Measurements from ENCODE around the gene SH3TC2.

SH3TC2 gene

DNA sequence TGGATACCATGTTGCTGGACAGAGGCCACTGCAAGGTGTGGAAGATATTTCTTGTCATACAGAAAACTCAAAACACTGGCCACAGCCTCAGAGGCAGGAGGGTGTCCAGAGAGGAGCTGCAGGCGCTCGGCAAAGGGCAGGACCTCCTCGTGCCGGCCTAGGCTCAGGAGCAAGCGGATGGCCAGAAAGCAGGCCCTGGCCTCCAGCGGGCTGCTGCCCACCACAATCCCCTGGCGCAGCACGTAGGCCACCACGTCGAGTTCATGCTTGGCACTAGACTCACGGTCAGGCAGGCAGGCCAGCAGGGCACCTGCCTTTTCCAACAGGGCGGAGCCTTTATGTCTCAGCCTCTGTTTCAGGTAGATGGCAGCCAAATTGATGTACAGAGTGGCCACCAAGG, 35.2 kb downstream of the SH3TC2 start:
- no peak for DNase-seq

DNA sequence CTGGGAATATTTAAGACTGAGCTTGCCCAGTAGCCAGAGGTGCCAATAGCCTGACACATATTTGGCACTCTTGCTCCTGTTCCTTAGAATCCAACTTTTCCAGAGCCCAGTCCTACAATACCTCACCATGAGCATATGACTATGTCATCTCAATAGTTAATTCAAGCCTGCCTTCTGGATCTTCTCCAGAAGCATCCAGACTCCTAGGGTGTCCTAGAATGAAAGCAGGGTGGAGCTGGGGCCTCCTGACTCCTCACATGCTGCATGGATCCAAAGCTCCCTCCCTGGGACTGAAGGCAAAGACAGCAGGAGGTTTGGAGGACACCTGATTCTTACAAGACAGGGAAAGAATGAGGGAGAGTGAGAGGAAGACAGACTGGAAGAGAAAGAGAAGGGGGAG, 37.9 kb downstream of the SH3TC2 start:
- DNase-seq: no peak

DNA sequence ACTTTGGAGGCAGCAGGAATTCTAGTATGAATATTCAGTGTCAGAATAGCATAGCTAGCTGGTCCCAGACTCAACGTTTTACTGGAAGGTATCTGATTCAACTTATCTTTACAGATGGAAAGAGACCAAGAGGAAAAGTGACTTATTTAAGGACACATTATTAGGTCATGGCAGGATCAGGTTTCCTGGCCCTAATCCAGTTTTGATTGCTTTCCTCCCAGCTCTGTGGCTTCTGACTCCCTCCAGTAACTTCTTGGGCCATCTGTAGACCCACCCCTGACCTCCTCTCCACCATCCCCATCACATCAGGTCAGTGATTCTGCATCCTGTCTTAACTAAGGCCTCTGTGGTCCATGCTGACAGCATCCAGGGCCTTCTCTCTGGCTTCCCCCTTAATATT, 38.4 kb downstream of the SH3TC2 start:
- DNase-seq: no peak

DNA sequence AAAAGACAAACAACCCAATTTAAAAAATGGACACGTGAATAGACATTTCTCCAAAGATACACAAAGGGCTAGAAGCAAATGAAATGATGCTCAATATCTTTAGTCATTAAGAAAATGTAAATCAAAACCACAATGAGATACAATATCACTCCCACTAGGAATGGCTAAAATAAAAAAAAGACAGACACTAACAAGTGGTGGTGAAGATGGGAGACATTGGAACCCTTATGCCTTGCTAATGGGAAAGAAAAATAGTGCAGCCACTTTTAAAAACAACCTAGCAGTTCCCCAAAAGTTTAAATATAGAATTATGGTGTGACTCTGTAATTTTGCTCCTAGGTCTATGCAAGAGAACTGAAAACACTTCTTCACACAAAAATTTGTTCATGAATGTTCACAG, 40.7 kb downstream of the SH3TC2 start:
- no peak for DNase-seq

DNA sequence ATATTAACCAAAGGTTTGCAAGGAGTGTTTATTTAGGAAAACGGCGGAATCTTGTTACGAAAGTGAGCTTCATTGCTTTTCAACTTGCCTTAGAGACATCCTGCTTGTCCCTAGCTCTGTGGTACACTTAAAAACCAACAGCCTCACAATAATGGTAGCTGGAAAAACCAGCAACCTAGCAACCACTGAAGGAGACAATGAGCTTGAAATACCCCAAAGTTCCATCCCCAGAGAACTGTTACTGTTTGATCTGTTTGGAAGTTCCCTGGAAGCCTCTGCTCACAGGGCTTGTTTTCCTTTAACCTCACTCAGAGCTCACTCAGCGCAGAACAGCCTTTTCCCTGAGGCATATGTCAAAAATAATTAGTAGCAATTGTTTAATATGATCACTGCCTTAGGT, 43.2 kb downstream of the SH3TC2 start:
- DNase-seq: peak; percentile 59

DNA sequence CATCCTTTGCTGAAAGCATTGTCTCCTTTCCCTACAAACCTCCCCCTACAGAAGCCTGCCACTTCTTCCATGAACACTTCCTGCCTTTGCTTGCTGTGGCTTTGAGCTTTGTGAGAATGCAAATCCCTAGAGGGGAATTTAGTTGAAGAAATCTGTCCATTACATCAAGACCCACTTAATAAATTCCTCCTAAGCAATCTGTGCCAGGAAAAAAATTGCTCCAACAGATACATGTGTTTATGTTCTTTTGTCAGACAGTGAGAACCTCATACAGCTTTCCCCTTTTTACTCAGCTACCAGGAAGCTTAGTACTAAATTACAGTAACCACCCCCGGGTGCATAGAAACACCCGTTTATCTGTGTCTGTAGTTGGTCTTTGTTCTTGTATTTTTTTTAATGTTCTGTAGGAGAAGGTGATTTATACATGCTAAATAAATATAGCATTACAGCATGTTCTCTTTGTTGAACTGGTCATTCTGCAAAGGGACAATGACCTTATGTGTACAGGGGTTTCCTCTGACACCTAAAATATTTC, 43.9 kb downstream of the SH3TC2 start:
- DNase-seq: no peak

DNA sequence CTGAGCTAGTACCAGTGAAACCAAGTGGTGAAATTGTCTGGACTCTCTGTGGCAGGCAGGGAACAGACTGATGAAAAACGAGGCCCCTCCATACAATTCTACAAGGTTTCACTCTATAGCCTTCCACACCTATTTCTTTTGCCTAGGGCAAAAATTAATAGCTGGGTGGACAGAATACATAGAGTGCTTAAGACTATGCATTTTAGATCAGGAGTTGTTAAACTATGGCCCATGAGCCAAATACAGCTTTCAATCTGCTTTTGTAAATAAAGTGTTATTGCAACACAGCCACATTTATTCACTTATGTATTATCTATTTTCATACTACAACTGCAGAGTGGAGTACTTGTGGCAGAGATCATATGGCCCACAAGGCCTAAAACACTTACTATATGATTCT, 45.2 kb downstream of the SH3TC2 start:
- DNase-seq: no peak

DNA sequence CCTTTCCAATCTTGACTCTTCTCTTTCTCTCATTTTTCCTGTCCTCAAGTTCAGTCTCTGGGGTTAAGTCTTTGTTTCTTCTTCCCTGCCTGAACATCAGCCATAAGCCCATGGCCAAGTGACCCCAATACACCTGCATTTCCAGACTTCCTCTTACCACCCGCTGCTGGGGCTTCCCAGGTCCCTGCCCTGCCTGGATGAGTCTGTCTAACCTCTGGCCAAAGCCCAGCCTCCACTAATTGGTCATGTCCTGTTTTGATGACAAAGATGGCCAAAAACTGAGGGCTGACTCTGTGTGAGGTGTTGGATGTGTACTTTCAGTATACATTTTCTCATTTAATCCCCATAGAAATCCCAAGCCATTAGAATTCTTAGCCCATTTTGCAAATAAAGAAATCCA, 47.3 kb downstream of the SH3TC2 start:
- DNase-seq: no peak

DNA sequence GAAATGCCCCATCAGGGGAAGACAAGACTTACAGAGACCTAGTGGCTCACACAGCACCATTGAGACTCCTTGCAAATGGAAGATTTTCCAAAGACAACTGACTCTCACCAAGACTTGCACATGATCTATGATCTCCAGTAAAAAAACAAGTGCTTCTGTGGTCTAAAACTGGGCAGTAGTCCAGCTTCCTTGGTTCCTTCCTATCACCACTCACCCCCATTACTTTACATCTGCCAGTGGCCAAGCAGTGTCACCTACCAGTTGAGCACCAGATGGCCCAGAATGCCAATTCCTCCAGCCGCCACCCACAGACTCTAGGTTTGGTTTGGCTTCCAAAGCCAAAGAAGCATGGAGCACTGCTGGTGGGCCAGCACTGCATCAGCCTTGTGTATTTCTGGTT, 47.7 kb downstream of the SH3TC2 start:
- DNase-seq: no peak

DNA sequence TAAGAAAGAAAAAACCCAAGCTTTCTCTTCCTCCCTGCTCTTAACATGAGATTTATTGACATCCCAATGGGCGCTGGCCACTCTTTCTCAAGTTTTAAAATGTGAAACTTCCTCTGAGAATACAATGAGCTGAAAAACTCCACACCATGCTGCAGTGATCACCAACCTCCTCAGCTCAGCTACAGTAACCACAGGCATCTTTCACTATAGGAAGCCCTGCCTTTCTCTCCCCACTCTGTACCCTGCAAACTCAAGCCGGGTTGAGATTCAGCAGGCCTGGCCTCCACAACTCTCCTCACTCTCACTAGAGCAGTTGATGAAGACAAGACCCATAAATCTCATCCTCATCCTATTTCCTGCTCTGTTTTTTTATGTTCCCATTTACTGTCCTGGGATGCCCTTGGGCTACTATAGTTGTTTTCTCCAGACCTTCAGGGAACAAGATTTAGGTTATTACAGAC, 48.3 kb downstream of the SH3TC2 start:
- no peak for DNase-seq

DNA sequence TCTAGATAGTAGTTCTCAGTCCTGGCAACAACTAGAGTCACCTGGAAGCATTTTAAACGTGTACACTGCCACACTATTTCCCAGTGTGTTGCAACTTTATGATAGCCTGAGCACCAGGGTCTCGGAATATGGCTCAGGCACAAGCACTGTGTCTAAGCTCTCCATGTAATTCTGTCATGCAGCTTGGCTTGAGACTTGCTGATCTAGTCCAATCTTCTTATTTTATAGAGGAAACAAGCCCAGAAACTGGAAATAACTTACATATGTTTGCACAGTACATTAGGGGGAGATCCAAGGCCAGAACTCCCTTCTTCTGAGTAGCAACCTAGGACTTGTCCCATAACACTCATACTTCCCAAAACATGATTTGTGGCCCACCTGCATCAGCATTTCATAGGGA, 49.1 kb downstream of the SH3TC2 start:
- DNase-seq: no peak

DNA sequence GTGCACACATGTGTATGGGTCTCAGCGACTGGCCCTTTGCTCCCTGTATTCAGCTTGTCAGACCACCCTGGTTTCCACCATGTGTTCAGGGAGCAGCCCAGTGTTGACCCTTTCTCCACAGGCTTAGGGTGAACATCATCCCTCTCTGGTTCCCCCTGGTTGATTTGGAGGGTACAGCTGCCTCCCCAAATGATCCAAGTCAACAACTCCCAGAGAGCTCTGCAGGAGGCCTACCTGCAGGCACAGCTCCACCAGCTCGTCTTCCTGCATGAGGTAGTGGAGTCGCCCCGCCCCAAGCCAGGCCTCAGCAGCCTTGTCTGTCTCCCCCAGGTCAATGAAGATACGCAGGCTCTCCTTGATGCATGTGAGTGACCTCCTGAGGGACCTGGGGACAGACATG, 50.5 kb downstream of the SH3TC2 start:
- DNase-seq: no peak

DNA sequence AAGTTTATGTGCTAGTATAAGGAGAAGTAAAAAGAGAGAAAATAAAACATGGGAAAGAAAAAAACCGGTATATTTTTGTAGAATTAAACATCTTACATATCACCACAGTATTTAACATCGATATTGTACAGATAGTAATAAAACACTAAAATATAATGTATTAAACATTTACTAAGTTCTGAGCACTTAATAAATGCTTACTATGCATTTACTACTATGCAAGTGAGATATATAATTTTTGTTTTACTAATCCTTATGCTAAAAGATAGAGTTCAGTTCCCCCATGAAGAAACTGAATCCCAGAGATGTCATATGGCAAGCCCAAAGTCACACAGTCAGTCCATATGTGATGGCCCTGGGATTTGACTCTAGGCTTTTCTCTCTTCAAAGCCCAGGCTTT, 51.1 kb downstream of the SH3TC2 start:
- DNase-seq: no peak

DNA sequence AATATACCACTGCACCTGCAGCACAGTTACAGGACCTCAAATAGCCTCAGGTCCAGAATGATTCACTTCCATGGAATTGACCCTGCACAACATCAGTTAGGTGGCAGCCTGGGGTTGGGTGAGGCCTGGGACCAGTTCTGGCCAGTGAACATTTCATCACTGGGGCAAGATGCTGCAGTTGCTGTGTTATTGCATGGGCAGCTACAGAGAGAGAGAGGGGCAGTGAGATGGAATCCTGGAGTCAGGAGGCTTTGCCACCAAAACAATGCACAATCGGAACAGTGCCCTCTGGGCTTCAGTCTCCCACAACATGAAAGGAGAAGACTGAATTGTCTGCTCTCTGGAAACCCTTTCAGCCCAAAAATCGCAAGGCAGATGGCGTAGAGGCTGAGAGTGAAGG, 51.8 kb downstream of the SH3TC2 start:
- no peak for DNase-seq

DNA sequence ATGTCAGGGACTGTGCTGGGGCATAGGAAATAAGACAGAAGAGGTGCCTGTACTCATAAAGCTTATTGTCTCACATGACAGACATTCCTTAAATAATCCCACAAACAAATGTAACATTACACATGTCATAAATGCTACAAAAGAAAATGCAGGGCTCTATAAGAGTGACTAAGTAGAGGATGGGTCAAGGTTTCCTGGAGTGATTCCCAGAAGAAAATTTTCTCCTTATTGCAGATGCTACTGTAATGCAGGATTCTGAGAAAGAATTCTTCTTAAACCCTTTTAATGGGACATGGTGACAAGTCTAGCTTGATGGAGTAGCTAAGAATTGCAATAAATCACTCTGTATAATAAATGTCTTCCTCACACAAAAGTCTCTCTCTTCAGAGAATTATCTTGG, 55.7 kb downstream of the SH3TC2 start:
- DNase-seq: no peak

DNA sequence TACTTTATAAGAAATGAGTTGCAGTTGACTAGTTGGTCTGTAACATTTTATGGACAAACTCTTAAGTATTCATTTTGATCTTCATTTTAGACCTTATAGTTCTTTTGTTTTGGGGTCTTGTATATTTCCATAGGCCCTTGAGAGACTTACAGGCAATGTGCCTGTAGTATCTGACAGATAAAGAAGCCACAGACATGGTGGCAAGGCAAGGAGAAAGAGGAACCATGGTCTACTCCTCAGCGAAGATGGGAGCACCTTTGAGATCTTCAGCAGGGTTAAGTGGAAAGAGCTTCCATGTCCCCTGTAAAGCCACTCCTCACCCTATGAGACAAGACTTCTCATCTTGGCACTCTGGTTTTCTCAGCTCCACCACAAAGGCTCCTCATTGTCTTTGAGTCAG, 56.4 kb downstream of the SH3TC2 start:
- no peak for DNase-seq

DNA sequence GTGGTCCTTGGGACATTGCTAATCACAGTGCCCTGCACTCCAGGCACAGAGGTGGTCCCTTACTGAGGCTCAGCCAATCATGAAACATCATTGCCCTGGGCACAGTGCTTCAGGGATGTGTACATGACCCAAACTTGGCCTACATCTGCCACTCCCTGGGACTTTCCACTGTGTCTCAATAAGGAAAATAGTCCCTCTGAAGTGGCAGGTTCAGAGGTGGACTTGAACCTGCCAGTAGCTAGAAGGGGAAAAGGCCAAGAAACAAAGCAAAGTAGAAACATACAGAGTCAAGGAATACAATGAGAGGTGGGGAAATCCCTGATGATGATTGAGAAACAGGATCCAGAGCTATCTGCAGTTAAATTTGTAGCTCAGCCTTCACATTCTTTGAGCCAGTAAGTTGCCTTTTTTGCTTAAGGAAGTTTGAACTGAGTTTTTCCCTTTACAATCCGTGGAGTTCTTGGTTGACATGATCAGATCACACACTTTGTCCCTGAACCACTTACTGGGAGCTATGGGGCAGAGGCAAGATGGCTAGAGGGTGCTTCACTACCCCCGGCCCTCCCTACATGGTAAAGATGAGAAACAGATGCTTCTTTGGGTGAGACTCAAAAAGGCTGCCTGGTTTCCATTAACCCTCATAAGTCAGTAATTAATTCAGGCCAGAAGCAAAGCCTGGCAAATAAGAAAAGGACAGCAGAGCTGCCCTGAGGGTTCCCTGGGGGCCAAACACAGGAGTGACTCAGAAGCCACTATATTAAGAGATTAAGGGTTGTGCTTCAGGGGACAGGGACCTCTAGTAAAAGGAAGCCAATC, 57.6 kb downstream of the SH3TC2 start:
- no peak for DNase-seq

DNA sequence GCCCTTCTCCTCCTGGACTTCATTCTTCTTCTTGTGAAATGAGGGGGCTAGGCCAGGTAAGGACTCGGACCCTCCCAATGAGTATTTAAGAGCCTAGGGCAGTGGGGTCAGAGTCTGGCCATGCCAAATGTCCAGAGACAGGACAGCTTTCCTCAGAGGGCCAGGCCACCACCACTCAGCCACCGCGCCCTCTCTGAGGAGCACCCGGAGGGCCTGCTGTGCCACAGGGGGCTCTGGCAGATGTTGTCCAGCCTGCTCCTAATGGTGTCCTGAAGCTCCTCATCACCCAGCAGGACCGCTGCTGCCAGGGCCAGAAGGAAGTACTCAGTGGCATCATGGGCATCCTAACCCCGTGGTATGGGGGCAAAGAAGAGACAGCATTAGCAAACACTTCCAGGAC, 58.3 kb downstream of the SH3TC2 start:
- no peak for DNase-seq

DNA sequence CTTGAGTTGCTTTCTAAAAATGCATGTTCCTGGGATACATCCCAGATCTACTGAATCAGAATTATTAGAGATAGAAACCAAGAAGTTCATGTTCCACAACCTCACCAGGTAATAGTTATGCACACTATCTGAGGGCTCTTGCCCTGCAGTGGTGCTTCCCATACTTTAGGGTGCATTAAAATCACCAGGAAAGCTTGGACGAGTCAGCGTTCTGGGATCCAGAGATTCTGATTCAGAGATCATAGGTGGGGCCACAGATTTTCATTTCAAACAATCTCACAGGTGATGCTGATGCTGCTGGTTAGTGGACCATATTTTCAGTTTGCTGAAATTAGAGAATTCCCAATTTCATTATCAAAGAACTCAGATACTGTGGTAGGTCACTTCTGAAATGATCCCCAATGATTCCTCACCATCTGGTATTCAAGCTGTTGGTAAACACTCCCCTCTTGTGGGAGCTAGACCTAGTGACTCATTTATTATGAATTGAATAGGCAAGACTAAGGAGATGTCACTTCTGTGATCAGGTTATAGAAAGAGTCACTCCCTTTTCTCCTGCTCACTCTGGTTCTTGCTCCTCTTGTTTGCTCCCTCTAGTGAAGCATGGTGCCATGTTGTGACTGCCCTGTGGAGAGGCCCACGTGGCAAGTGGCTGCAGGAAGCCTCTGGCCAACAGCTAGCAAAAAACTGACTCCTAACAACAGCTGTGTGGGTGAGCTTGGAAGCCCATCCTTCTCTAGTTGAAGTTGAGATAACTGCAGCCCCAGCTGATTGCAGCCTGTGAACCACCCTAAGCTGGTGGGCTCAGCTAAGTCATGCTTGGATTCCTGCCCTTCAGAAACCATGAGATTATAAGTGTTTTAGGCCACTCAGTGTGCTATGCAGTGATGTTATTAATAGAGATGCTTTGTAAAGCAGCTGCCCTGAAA, 59.8 kb downstream of the SH3TC2 start:
- DNase-seq: no peak

DNA sequence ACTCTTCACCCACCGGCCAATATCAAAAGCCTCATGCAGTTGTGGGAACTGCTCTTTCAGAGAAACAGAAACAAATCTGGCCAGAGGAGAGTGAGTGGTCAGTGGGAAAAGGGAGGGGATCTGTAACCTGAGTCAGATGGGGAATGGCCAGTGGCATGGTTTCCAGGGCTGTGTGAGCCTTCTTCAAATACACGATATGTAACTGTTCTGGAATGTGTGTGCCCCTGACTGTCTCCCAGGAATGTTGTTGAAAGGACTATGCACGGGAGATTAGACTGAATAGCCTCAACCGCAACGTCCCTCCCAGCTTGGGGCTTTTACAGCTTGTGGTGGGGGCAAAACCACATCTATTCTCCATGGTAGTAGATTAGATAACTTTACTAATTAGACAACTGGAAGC, 60.8 kb downstream of the SH3TC2 start:
- DNase-seq: peak; percentile 27

DNA sequence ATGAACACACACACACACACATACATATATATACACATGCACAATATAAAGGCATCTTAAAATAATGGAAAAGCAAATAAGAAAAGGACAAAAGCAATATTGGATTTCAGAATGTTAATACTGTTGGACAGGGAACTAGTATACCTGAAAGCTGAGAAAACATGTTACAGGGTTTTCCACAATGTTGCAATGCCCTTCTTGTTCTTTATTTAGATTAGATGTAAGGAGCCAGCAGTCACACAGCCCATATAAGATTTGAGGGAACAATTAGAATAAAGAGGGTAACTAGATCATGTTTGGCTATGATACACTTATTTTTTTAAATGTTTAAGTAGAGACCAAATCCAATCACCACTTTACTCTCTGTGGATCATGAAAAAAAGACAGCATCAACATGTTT, 61.7 kb downstream of the SH3TC2 start:
- DNase-seq: no peak

DNA sequence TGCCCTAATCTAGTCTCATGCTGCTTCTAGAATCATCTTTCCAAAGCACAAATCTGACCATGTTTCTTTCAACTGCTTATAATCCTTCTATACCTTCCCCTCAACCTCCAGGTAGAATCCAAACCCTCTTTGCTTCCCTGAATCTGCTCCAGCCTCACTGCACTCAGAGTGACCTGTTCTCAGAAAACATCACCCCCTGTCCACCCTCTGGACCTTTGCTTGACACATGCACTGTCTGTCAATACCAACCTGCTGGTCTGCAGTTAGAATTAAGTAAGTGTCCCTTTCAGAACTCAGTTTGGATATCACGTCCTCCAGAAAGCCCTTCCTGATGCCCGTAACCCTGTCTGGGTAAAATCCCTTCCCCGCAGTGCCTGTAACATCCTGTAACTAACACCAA, 63.1 kb downstream of the SH3TC2 start:
- DNase-seq: no peak

DNA sequence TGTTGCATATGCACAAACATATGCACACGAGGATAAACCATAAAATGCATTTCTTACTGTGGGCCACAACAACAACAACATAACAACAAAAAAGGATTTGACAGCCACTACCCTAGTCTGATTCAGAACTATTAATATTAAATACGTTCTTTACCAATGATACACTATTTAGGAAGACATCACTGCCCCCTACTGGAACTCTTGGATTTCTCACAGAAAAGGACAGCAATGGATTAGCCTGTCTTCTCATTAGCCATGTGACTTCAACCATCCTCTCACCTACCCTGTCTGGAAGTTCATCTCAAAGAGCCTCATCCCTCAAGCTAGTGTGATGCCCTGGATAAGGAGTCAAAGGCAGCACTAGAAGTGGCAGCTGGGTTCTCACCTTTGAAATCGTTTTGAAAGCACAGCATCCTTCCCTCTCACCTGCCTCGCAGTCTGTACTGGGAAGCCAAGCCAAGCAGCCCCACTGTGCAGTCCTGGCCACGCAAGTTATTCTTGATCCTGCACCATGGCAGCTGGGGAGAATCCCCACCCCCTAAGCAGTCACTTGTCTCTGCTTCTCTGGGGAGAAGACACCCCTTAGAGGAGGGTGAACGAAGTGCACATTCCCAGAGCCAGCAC, 64.6 kb downstream of the SH3TC2 start:
- DNase-seq: no peak

Data from retina (tissue), 1 donor.